H1 (cell line): ENCODE results near the gene POLR2J. TPM values are rescaled to one million over a fixed set of nuclear protein-coding genes. Genes with fewer than 3 reads are reported as not detected.

Source experiments
- CTCF ChIA-PET: fragments of 300-600 bp; sonication (Branson Sonifier 250); formaldehyde crosslinking; loops from one replicate; lab custom pipeline; 2021; ENCODE audit not compliant: partially characterized antibody; lab: Charles Lee
- POLR2A ChIA-PET: fragments of 300-600 bp; sonication (Branson Sonifier 250); formaldehyde crosslinking; loops from one replicate; lab custom pipeline; 2021; ENCODE audit warnings: inconsistent platforms; ENCODE audit not compliant: partially characterized antibody; lab: Charles Lee
- DNase-seq, 2 experiments: peaks; one replicate each; pipeline versions ENCODE4 v3.0.0 to v3.0.0-alpha.2; 2010 to 2022; ENCODE audit warnings: low spot score in 2 of 2, low read depth in 1 of 2, mixed read lengths in 1 of 2
- FAIRE-seq: peaks from 2 replicates; lab custom pipeline; 2011; peaks lifted over from hg19 to GRCh38; lab: Jason Lieb, UNC
- H2AFZ ChIP-seq: 2 replicates; pipeline ENCODE4 v1.8.1; 2012; ENCODE audit warnings: low read length, inconsistent platforms
- H2AK5ac ChIP-seq: 2 replicates; pipeline ENCODE4 v1.6.1; 2013; ENCODE audit warnings: low read depth, low read length
- H2BK120ac ChIP-seq: replicated peaks from 2 replicates; pipeline ENCODE3; 2013; ENCODE audit warnings: low read depth, low read length, inconsistent platforms
- H2BK12ac ChIP-seq: 2 replicates; pipeline ENCODE4 v1.6.1; 2013; ENCODE audit warnings: low read depth, low read length
- H2BK15ac ChIP-seq: 2 replicates; pipeline ENCODE4 v1.6.1; 2013; ENCODE audit warnings: low read length
- H2BK20ac ChIP-seq: 2 replicates; pipeline ENCODE4 v1.6.1; 2013; ENCODE audit warnings: low read length
- H2BK5ac ChIP-seq: 2 replicates; pipeline ENCODE4 v1.6.1; 2013; ENCODE audit warnings: low read depth, low read length
- H3K14ac ChIP-seq: 2 replicates; pipeline ENCODE4 v1.6.1; 2013; ENCODE audit warnings: inconsistent platforms; ENCODE audit not compliant: insufficient read length
- H3K18ac ChIP-seq: 2 replicates; pipeline ENCODE4 v1.6.1; 2013; ENCODE audit warnings: low read length; ENCODE audit errors: extremely low read depth
- H3K23ac ChIP-seq: 2 replicates; pipeline ENCODE4 v1.6.1; 2013; ENCODE audit warnings: inconsistent platforms; ENCODE audit not compliant: insufficient read length
- H3K23me2 ChIP-seq: 2 replicates; pipeline ENCODE4 v1.6.1; 2013; ENCODE audit warnings: low read depth, low read length
- H3K27ac ChIP-seq: 2 replicates; pipeline ENCODE4 v1.6.1; 2011; ENCODE audit warnings: low read depth, low read length, inconsistent platforms
- H3K27me3 ChIP-seq, 4 experiments: replicated peaks in 1 of 4; 1 replicate in 1 of 4; 2 replicates in 3 of 4; pipeline versions ENCODE4 v1.6.1 to v1.8.1; 2011 to 2013; ENCODE audit warnings: low read length in 3 of 4, mild to moderate bottlenecking in 3 of 4, inconsistent platforms in 2 of 4, mixed read lengths in 2 of 4, moderate library complexity in 1 of 4; ENCODE audit not compliant: control insufficient read depth in 3 of 4, insufficient read depth in 3 of 4; ENCODE audit errors: extremely low read depth in 1 of 4
- H3K36me3 ChIP-seq, 4 experiments: 2 replicates each; pipeline versions ENCODE4 v1.6.1 to v1.8.1; 2011 to 2013; ENCODE audit warnings: mild to moderate bottlenecking in 4 of 4, low read length in 3 of 4, moderate library complexity in 2 of 4, control low read depth in 1 of 4, inconsistent platforms in 1 of 4; ENCODE audit not compliant: insufficient read depth in 4 of 4, control insufficient read depth in 2 of 4
- H3K4ac ChIP-seq: replicated peaks from 2 replicates; pipeline ENCODE3; 2013; ENCODE audit warnings: low read length, low read depth, mixed read lengths, inconsistent platforms; ENCODE audit not compliant: insufficient read length
- H3K4me1 ChIP-seq, 4 experiments: replicated peaks in 1 of 4; 1 replicate in 1 of 4; 2 replicates in 3 of 4; pipeline versions ENCODE4 v1.6.1 to v1.8.1; 2011 to 2013; ENCODE audit warnings: low read length in 3 of 4, inconsistent platforms in 2 of 4, mixed read lengths in 1 of 4; ENCODE audit not compliant: insufficient read depth in 4 of 4, control insufficient read depth in 3 of 4
- H3K4me2 ChIP-seq, 2 experiments: 2 replicates each; pipeline versions ENCODE4 v1.6.1 to v1.8.1; 2011 to 2013; ENCODE audit warnings: low read depth in 2 of 2, low read length in 2 of 2, control low read depth in 1 of 2, inconsistent platforms in 1 of 2, mild to moderate bottlenecking in 1 of 2; ENCODE audit not compliant: insufficient read depth in 1 of 2
- H3K4me3 ChIP-seq, 4 experiments: fragments of 200-600, 300-600 bp in 1 of 4; sonication (generic), shearing (Covaris generic), sonication (Bioruptor Twin) in 1 of 4; 2 replicates each; pipeline versions ENCODE4 v1.5.1 to v1.8.1; 2011 to 2016; ENCODE audit warnings: low read length in 4 of 4, low read depth in 3 of 4, control low read depth in 2 of 4, inconsistent platforms in 2 of 4, mild to moderate bottlenecking in 2 of 4, mixed read lengths in 1 of 4, moderate library complexity in 1 of 4; ENCODE audit not compliant: insufficient read depth in 2 of 4; ENCODE audit errors: extremely low read depth in 1 of 4
- H3K56ac ChIP-seq: replicated peaks from 2 replicates; pipeline ENCODE3; 2013; ENCODE audit warnings: low read depth, mild to moderate bottlenecking, mixed read lengths, low read length, inconsistent platforms; ENCODE audit not compliant: insufficient read length
- H3K79me1 ChIP-seq: 2 replicates; pipeline ENCODE4 v1.6.1; 2013; ENCODE audit warnings: low read depth, low read length, control low read depth
- H3K79me2 ChIP-seq, 2 experiments: 2 replicates each; pipeline versions ENCODE4 v1.6.1 to v1.8.1; 2012 to 2013; ENCODE audit warnings: low read length in 2 of 2, mild to moderate bottlenecking in 2 of 2, inconsistent platforms in 1 of 2; ENCODE audit not compliant: insufficient read depth in 2 of 2, control insufficient read depth in 1 of 2
- H3K9ac ChIP-seq, 4 experiments: replicated peaks in 1 of 4; 1 replicate in 1 of 4; 2 replicates in 3 of 4; pipeline versions ENCODE4 v1.6.1 to v1.8.1; 2011 to 2013; ENCODE audit warnings: low read depth in 3 of 4, low read length in 3 of 4, control low read depth in 2 of 4, mild to moderate bottlenecking in 2 of 4, moderate library complexity in 2 of 4, inconsistent platforms in 1 of 4; ENCODE audit errors: extremely low read depth in 1 of 4
- H3K9me3 ChIP-seq, 2 experiments: 2 replicates each; pipeline versions ENCODE4 v1.6.1 to v1.8.1; 2012 to 2013; ENCODE audit warnings: mild to moderate bottlenecking in 2 of 2, moderate library complexity in 2 of 2, control low read depth in 1 of 2, inconsistent platforms in 1 of 2, low read depth in 1 of 2, low read length in 1 of 2, mixed read lengths in 1 of 2; ENCODE audit not compliant: insufficient read depth in 2 of 2
- H4K20me1 ChIP-seq, 2 experiments: replicated peaks in 1 of 2; 2 replicates each; pipeline versions ENCODE3 to v1.8.1; 2011 to 2013; ENCODE audit warnings: inconsistent platforms in 2 of 2, low read length in 2 of 2, mild to moderate bottlenecking in 1 of 2; ENCODE audit not compliant: insufficient read depth in 2 of 2, control insufficient read depth in 1 of 2
- H4K5ac ChIP-seq: 2 replicates; pipeline ENCODE4 v1.6.1; 2013; ENCODE audit warnings: low read length, low read depth, mixed read lengths, inconsistent platforms; ENCODE audit not compliant: insufficient read length
- H4K8ac ChIP-seq: 2 replicates; pipeline ENCODE4 v1.8.0; 2013; ENCODE audit warnings: mild to moderate bottlenecking, moderate library complexity, low read length, inconsistent platforms; ENCODE audit not compliant: insufficient read depth; ENCODE audit errors: extremely low read depth
- H4K91ac ChIP-seq: replicated peaks from 2 replicates; pipeline ENCODE3; 2013; ENCODE audit warnings: low read length, mixed read lengths, inconsistent platforms; ENCODE audit not compliant: insufficient read length
- FOSL1 ChIP-seq: IDR thresholded peaks from 2 replicates; pipeline ENCODE4 v1.6.1; 2011; ENCODE audit warnings: mild to moderate bottlenecking, low read depth, low read length, moderate library complexity; ENCODE audit not compliant: insufficient read depth
- GTF2F1 ChIP-seq: IDR thresholded peaks from 2 replicates; pipeline ENCODE4 v1.6.1; 2012; ENCODE audit warnings: low read depth, low read length, improper control_type of control experiment, borderline replicate concordance
- HDAC2 ChIP-seq, 2 experiments: fragments of 300-600 bp in 1 of 2; sonication (generic) in 1 of 2; IDR thresholded peaks; 2 replicates each; pipeline ENCODE4 v1.6.1; 2011 to 2012; ENCODE audit warnings: low read depth in 2 of 2, low read length in 2 of 2, mild to moderate bottlenecking in 2 of 2, moderate library complexity in 2 of 2, borderline replicate concordance in 1 of 2, inconsistent platforms in 1 of 2
- KDM4A ChIP-seq: IDR thresholded peaks from one replicate; pipeline ENCODE4 v1.7.1; 2012; ENCODE audit warnings: low read depth, mild to moderate bottlenecking, moderate library complexity, low read length, inconsistent platforms; ENCODE audit not compliant: severe bottlenecking
- KDM5A ChIP-seq: fragments of 200-600 bp; IDR thresholded peaks from 2 replicates; pipeline ENCODE4 v1.7.1; 2012; ENCODE audit warnings: mild to moderate bottlenecking, low read length, inconsistent platforms, mixed read lengths
- MAFK ChIP-seq: IDR thresholded peaks from 2 replicates; pipeline ENCODE4 v1.6.1; 2012; ENCODE audit warnings: low read depth, mild to moderate bottlenecking, improper control_type of control experiment, low read length
- POLR2A ChIP-seq, 2 experiments: IDR thresholded peaks; 1 replicate in 1 of 2; 2 replicates in 1 of 2; pipeline ENCODE4 v1.6.1; 2011; ENCODE audit warnings: low read depth in 2 of 2, low read length in 2 of 2, mild to moderate bottlenecking in 2 of 2; ENCODE audit errors: control extremely low read depth in 1 of 2
- RNF2 ChIP-seq: fragments of 200-900, 300-1000 bp; sonication (generic); IDR thresholded peaks from 2 replicates; pipeline ENCODE4 v1.7.1; 2016; ENCODE audit warnings: borderline replicate concordance, low read depth, mild to moderate bottlenecking, antibody characterized with exemption, low read length; ENCODE audit not compliant: poor library complexity, severe bottlenecking; ENCODE audit errors: missing control alignments
- TEAD4 ChIP-seq: IDR thresholded peaks from 2 replicates; pipeline ENCODE4 v1.6.1; 2012; ENCODE audit warnings: low read depth, low read length, inconsistent platforms, mixed read lengths
- ZNF274 ChIP-seq: IDR thresholded peaks from 2 replicates; pipeline ENCODE4 v1.7.0; 2012; ENCODE audit warnings: low read length, borderline replicate concordance; ENCODE audit errors: extremely low read depth
- WGBS, 2 experiments: shearing (Covaris generic) in 1 of 2; methylation state at CpG; one replicate each; pipeline versions ENCODE4 v1.1.6 to v1.1.7; 2013 to 2015; ENCODE audit warnings: low lambda C conversion rate in 2 of 2, mixed read lengths in 2 of 2, inconsistent platforms in 1 of 2, low coverage in 1 of 2, missing lambda C conversion rate in 1 of 2; ENCODE audit not compliant: insufficient replicate concordance in 2 of 2, insufficient coverage in 1 of 2, insufficient read length in 1 of 2; ENCODE audit errors: extremely low coverage in 1 of 2, missing lambda C conversion rate in 1 of 2; 5-methylcytosine and 5-hydroxymethylcytosine counted together
- polyA plus RNA-seq, 7 experiments: library from polyadenylated mRNA; depleted of rRNA in 3 of 7; stranded (reverse) in 5 of 7; unstranded in 2 of 7; fragments of >200 nt in 5 of 7; fragments of 200-250 nt in 2 of 7; gene quantifications; 1 replicate in 5 of 7; 2 replicates in 1 of 7; 4 replicates in 1 of 7; pipeline versions ENCODE4 v1.2.1 to v1.2.3, GENCODE V29; 2011 to 2013; ENCODE audit warnings: missing spikeins in 2 of 7, mixed read lengths in 2 of 7
- total RNA-seq: library from RNA; stranded (reverse); fragmentation: NEBNext Ultra II Directional; extraction: Animal tissue kit (Norgen Biotek cat#: 25700); gene quantifications from 2 replicates; pipeline ENCODE4 v1.2.1, GENCODE V29; 2021

Gene POLR2J
- total and polyA plus RNA-seq, 2 of the 8 experiments (the other 6 are each of a cell fraction or from before 2014, with no cell fraction given): 54.1 to 113 TPM

DNA sequence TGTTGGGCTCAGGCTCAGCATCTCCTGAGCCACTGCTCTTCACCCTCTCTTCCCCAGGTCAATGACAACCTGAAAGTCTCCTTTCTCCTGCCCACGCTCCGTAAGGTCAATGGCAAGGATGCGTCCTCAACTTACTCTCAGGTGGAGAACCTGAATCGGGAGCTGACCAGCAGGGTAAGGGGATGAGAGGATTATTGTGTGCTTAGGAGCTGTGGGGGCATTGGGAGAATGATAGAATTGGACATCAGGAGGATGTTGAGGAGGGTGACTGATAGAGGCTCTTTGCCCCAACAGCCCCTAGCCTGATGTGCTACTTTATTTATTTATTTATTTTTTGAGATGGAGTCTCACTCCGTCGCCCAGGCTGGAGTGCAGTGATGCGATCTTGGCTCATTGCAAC lies 12.6 kb downstream of the POLR2J start:
- H4K20me1 ChIP-seq: peaks cover 0 to 9% of the 10 kb centered on the region in 2 experiments
- H3K14ac ChIP-seq: no peak overlapping the region
- H3K79me2 ChIP-seq: peaks cover 0 to 11% of the 10 kb centered on the region in 2 experiments; a peak in 2 of 4 replicates
- no peak for FAIRE-seq
- H3K79me1 ChIP-seq: peaks cover 9% of the 10 kb centered on the region
- no peak overlapping the region for H4K91ac ChIP-seq
- peaks cover 5% of the 10 kb centered on the region; the same call in 1 of the 2 replicates for H3K23me2 ChIP-seq
- no peaks in the 10 kb centered on the region for H3K9me3 ChIP-seq
- no peak overlapping the region for H2BK12ac ChIP-seq
- H3K56ac ChIP-seq: no peak overlapping the region
- POLR2A ChIA-PET: interaction anchor here (1.7 to 3.5 kb wide), 3 partner anchors 10 to 27 kb away, joined by 5 to 11 read pairs (median 6); no protein-coding TSS in a partner anchor
- CTCF ChIA-PET: interaction anchor here (0.7 to 2.1 kb wide), 5 partner anchors 27 to 178 kb away, joined by 3 to 10 read pairs (median 4); no protein-coding TSS in a partner anchor
- peaks cover 0 to 10% (median 1%) of the 10 kb centered on the region in 4 experiments; a peak in 3 of 7 replicates for H3K4me1 ChIP-seq
- no peaks in the 10 kb centered on the region; a peak in 1 of 7 replicates for H3K27me3 ChIP-seq
- H3K4me3 ChIP-seq: peak overlapping the region in 1 of 4 experiments; percentile 82; a peak in 2 of 8 replicates
- no peak overlapping the region for H2BK15ac ChIP-seq
- DNase-seq: no peak
- no peak overlapping the region for H2BK120ac ChIP-seq
- no peak overlapping the region for H2AK5ac ChIP-seq
- H4K8ac ChIP-seq: no peak overlapping the region
- no peaks in the 10 kb centered on the region; a peak in 3 of 8 replicates for H3K36me3 ChIP-seq
- 96% methylated on average over 7 of the region's 7 CpGs; no CpG with 5 or more reads in 1 of the 2 experiments for WGBS, 2 experiments
- no peak overlapping the region for H2BK5ac ChIP-seq
- H2AFZ ChIP-seq: no peak overlapping the region
- H3K27ac ChIP-seq: no peak overlapping the region
- H4K5ac ChIP-seq: no peak overlapping the region
- H3K9ac ChIP-seq: no peak overlapping the region
- H3K23ac ChIP-seq: no peak overlapping the region
- H3K4ac ChIP-seq: no peak overlapping the region
- peak overlapping the region; percentile 88 to 98; a peak in 3 of 4 replicates for H3K4me2 ChIP-seq
- H2BK20ac ChIP-seq: no peak overlapping the region
- no peak overlapping the region for H3K18ac ChIP-seq
- no peak for TF ChIP-seq FOSL1
- TF ChIP-seq KDM5A: no peak
- TF ChIP-seq HDAC2 (IDR thresholded peaks at IDR 0.05; ENCODE audit: borderline replicate concordance in 1 of 2, low read depth in 2 of 2, low read length in 2 of 2): no peak
- TF ChIP-seq GTF2F1: no peak
- no peak for TF ChIP-seq MAFK
- TF ChIP-seq KDM4A: no peak
- TF ChIP-seq RNF2: no peak
- no peak for TF ChIP-seq POLR2A (IDR thresholded peaks at IDR 0.05; ENCODE audit: control extremely low read depth in 1 of 2, low read depth in 2 of 2, low read length in 2 of 2)
- TF ChIP-seq TEAD4: no peak
- no peak for TF ChIP-seq ZNF274
